ENCODE measurements around the gene AATF. TPM values are rescaled to one million over a fixed set of nuclear protein-coding genes. Genes with fewer than 3 reads are reported as not detected.

Gene AATF
- total RNA-seq, 1 donor from 2014 or later = 70.2 TPM

DNA sequence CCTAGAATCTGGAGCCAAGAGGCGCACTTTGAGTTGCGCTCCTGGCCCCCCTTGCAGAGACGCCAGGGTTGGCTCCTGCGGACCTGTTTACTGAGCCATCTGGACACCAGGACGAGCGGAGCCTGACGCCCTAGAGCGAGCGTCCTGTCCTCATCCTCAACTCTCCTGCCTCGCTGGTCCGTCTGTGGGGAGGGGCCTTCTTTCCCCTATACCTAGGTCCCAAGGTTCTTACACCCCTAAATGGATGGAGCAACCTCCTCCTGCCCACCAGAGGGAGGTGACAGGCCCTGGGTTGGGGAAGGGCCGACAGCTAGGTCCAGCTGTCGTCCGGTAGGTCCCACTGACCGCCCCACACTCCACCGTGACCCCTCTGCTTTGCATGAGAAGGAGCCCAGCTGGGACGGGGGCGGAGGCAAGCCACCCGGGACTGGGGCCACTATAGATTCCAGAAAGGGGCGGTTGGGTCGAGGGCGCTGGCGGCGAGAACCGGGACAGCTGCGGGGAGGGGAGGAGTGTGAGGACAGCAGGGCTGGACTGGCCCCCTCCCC is 14.5 kb upstream of the AATF start:
- no peak for DNase-seq (ENCODE audit: low read depth)
- H3K4me3 ChIP-seq (ENCODE audit: low read depth, low read length) = peak overlapping the region; percentile 82
- TF ChIP-seq, protein P1, sequence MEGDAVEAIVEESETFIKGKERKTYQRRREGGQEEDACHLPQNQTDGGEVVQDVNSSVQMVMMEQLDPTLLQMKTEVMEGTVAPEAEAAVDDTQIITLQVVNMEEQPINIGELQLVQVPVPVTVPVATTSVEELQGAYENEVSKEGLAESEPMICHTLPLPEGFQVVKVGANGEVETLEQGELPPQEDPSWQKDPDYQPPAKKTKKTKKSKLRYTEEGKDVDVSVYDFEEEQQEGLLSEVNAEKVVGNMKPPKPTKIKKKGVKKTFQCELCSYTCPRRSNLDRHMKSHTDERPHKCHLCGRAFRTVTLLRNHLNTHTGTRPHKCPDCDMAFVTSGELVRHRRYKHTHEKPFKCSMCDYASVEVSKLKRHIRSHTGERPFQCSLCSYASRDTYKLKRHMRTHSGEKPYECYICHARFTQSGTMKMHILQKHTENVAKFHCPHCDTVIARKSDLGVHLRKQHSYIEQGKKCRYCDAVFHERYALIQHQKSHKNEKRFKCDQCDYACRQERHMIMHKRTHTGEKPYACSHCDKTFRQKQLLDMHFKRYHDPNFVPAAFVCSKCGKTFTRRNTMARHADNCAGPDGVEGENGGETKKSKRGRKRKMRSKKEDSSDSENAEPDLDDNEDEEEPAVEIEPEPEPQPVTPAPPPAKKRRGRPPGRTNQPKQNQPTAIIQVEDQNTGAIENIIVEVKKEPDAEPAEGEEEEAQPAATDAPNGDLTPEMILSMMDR (conservative IDR thresholded peaks at IDR 0.05; ENCODE audit: low read depth, low read length) = peak; percentile 5

DNA sequence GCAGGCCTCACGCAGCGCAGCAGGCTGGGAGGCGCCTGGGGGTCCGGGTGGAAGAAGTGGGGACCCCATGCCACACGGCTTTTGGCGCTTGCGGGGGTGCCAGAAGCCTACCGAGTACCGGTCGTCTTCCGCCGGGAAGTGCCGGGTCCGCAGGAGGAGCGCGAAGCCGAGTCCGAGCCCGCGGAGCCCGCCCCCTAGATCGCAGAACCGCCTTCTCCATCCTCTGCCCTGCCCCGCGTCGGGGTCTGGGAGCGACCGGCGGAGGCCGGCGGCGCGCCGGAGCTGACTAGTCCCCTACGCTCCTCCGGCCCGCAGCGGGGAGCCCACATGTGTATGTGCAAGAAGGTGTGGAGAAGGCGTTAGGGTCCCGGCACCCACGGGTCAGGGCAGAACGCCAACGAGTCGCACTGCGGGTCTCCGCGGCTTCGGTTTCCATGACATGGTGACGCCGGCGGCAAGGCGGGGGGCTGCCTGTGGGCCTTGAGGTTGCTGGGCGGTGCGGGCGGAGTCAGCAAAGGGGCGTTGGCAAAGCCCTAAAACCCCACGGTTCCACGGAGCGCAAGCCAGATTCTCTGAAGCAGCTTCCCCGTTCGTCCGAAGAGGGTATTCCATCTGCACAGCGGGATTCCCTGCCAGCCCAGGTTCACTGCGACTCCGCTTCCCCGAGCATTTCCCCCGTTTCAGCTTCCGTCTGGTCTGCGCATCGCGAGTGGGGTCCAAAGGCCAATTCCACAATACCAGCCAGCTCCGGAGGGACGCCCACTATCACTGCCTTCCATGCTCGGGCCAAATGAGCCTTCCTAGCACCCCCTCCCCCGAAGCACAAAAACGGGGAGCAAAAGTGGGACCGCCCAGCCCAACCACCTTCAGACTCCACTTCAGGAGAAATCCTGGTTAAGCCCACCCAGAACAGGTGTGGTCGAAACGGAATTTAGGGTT is 13.8 kb upstream of the AATF start:
- DNase-seq (ENCODE audit: low read depth) = no peak
- TF ChIP-seq, protein P1 (conservative IDR thresholded peaks at IDR 0.05; ENCODE audit: low read depth, low read length) = peak; percentile 8
- H3K4me3 ChIP-seq (ENCODE audit: low read depth, low read length) = peak overlapping the region; percentile 82

GRCh38 chr17:36935671-36936454 is 12.9 kb upstream of the AATF start:
- TF ChIP-seq, protein P1 (conservative IDR thresholded peaks at IDR 0.05; ENCODE audit: low read depth, low read length) = no peak
- peak overlapping the region; percentile 82 for H3K4me3 ChIP-seq (ENCODE audit: low read depth, low read length)
- DNase-seq (ENCODE audit: low read depth) = no peak

DNA sequence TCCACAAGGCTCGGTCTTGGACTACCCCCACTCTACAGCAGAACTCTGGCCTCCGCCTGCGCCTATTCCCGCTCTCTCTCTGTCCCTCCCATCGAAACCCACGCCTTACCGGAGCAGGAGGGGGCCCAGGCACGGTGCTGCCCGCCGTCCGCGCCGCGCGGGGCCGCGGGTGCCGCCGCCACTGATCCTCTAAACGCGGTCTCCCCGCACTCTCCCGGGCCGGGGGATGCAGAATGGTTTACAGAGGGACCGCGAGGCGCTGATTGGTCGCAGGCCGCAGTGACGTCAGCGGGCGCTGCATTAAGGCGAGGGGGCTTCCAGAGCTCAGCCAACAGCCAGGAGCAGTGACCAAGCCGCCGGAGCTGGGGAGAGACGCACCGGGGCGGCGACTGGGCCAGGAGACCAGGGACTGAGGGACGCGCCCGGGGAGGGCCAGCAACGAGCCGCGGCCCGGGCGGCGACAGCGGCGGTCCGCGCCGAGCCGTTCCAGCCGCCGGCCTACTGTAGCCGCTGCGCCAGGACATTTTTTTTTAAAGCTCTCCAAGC is 12.2 kb upstream of the AATF start:
- peak overlapping the region; percentile 82 for H3K4me3 ChIP-seq (ENCODE audit: low read depth, low read length)
- no peak for DNase-seq (ENCODE audit: low read depth)
- TF ChIP-seq, protein P1 (conservative IDR thresholded peaks at IDR 0.05; ENCODE audit: low read depth, low read length) = no peak

- TF ChIP-seq, protein P1 (conservative IDR thresholded peaks at IDR 0.05; ENCODE audit: low read depth, low read length) = no peak
- H3K4me3 ChIP-seq (ENCODE audit: low read depth, low read length) = peak within 1 kb of the TSS; percentile 82
- no peak for DNase-seq (ENCODE audit: low read depth)
Measured at GRCh38 chr17:36937001-36937958, 11.5 kb upstream of the AATF start, which contains the start of gene LHX1. Gene LHX1 (plus strand): TSS chr17:36937475. CDS start chr17:36938198, 723 bp downstream.

Measured in epithelial cell of proximal tubule (primary cell).